ENCODE data around the gene ATP4A. TPM values are rescaled to one million over a fixed set of nuclear protein-coding genes. Genes with fewer than 3 reads are reported as not detected.
"Not testable (repeated sequence)": the region's sequence is repeated elsewhere in the genome, so short reads cannot be mapped to it uniquely, and the experiment has no call there.

The ATP4A gene
- total RNA-seq, 1 donor from 2014 or later = 0.32 TPM

DNA sequence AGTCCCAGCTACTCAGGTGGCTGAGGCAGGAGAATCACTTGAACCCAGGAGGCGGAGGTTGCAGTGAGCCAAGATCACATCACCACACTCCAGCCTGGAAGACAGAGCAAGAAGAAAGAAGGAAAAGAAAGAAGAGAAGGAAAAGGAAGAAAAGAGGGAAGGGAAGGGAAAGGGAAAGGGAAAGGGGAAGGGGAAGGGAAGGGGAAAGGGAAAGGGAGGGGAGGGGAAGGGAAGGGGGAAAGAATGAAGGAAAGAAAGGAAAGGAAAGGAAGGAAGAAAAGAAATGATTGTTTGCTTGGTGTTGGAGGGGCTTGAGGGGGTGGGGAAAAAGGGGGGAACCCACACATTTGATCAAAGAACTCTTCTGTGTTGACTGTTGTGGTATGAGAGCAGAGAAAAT is 32.5 kb upstream of the ATP4A start:
- Mint-ChIP-seq H3K4me1 (ENCODE audit: low read depth, unreplicated experiment) (no peaks in the 10 kb centered on the region), H3K9me3 (ENCODE audit: unreplicated experiment) (peaks cover 2% of the 10 kb centered on the region), H3K4me3 (ENCODE audit: unreplicated experiment) (no peak overlapping the region), H3K27me3 (ENCODE audit: unreplicated experiment) (no peaks in the 10 kb centered on the region), H3K27ac (ENCODE audit: unreplicated experiment) (no peak overlapping the region), H3K36me3 (ENCODE audit: unreplicated experiment) (no peaks in the 10 kb centered on the region)
- DNase-seq = no peak
- TF ChIP-seq, protein P1, sequence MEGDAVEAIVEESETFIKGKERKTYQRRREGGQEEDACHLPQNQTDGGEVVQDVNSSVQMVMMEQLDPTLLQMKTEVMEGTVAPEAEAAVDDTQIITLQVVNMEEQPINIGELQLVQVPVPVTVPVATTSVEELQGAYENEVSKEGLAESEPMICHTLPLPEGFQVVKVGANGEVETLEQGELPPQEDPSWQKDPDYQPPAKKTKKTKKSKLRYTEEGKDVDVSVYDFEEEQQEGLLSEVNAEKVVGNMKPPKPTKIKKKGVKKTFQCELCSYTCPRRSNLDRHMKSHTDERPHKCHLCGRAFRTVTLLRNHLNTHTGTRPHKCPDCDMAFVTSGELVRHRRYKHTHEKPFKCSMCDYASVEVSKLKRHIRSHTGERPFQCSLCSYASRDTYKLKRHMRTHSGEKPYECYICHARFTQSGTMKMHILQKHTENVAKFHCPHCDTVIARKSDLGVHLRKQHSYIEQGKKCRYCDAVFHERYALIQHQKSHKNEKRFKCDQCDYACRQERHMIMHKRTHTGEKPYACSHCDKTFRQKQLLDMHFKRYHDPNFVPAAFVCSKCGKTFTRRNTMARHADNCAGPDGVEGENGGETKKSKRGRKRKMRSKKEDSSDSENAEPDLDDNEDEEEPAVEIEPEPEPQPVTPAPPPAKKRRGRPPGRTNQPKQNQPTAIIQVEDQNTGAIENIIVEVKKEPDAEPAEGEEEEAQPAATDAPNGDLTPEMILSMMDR (IDR thresholded peaks at IDR 0.05; ENCODE audit: partially characterized antibody, unreplicated experiment) = no peak

GRCh38 chr19:35595026-35595425 is 31.6 kb upstream of the ATP4A start:
- not testable (repeated sequence) for H3K4me3 Mint-ChIP-seq (ENCODE audit: unreplicated experiment); H3K9me3 Mint-ChIP-seq (ENCODE audit: unreplicated experiment); H3K27ac Mint-ChIP-seq (ENCODE audit: unreplicated experiment); H3K27me3 Mint-ChIP-seq (ENCODE audit: unreplicated experiment); H3K36me3 Mint-ChIP-seq (ENCODE audit: unreplicated experiment); H3K4me1 Mint-ChIP-seq (ENCODE audit: low read depth, unreplicated experiment); DNase-seq

GRCh38 chr19:35592226-35592625 is 28.8 kb upstream of the ATP4A start:
- no peaks in the 10 kb centered on the region for H3K36me3 Mint-ChIP-seq (ENCODE audit: unreplicated experiment)
- DNase-seq = peak; percentile 19
- TF ChIP-seq, protein P1 (IDR thresholded peaks at IDR 0.05; ENCODE audit: partially characterized antibody, unreplicated experiment) = peak; percentile 15
- H3K9me3 Mint-ChIP-seq (ENCODE audit: unreplicated experiment) = peaks cover 2% of the 10 kb centered on the region
- H3K4me1 Mint-ChIP-seq (ENCODE audit: low read depth, unreplicated experiment) = no peaks in the 10 kb centered on the region
- no peak overlapping the region for H3K4me3 Mint-ChIP-seq (ENCODE audit: unreplicated experiment)
- peaks cover 2% of the 10 kb centered on the region for H3K27me3 Mint-ChIP-seq (ENCODE audit: unreplicated experiment)
- no peak overlapping the region for H3K27ac Mint-ChIP-seq (ENCODE audit: unreplicated experiment)

DNA sequence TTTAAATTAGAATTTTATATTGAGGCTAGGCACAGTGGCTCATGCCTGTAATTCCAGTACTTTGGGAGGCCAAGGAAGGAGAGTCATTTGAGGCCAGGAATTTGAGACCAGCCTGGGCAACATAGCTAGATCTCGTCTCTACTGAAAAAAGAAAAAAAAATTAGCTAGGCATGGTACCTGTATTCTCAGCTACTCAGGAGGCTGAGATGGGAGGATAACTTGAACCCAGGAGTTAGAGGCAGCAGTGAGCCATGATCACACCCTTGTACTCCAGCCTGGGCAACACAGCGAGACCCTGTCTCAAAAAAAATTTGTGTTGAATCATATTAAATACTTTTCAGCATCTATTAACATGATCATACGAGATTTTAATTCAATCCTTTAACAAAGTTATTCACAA is 27.4 kb upstream of the ATP4A start:
- Mint-ChIP-seq H3K27ac (ENCODE audit: unreplicated experiment) (no peak overlapping the region), H3K4me3 (ENCODE audit: unreplicated experiment) (no peak overlapping the region), H3K9me3 (ENCODE audit: unreplicated experiment) (no peaks in the 10 kb centered on the region), H3K36me3 (ENCODE audit: unreplicated experiment) (no peaks in the 10 kb centered on the region), H3K4me1 (ENCODE audit: low read depth, unreplicated experiment) (no peaks in the 10 kb centered on the region), H3K27me3 (ENCODE audit: unreplicated experiment) (peaks cover 2% of the 10 kb centered on the region)
- no peak for DNase-seq
- TF ChIP-seq, protein P1 (IDR thresholded peaks at IDR 0.05; ENCODE audit: partially characterized antibody, unreplicated experiment) = no peak

DNA sequence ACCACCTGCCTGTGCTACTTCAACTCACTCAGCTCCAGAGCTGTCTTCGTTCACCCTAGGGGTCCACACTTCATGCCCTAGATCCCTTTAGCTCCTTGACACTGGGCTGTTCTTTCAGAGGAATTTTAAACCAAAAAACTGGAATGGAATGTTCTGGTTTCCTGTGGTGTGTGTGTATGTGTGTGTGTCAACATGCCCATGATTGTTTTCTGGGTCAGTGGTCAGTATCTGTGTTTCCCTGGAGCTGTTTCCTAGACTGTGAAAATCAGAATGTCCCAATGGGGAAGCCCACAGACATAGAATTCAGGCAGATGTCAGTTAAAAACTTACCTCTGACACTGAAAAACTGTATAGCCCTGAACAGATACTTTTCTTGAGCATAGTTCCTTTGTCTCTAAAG is 23.9 kb upstream of the ATP4A start:
- Mint-ChIP-seq H3K9me3 (ENCODE audit: unreplicated experiment) (no peaks in the 10 kb centered on the region), H3K36me3 (ENCODE audit: unreplicated experiment) (no peaks in the 10 kb centered on the region), H3K27me3 (ENCODE audit: unreplicated experiment) (peaks cover 2% of the 10 kb centered on the region), H3K4me1 (ENCODE audit: low read depth, unreplicated experiment) (no peaks in the 10 kb centered on the region), H3K4me3 (ENCODE audit: unreplicated experiment) (no peak overlapping the region), H3K27ac (ENCODE audit: unreplicated experiment) (no peak overlapping the region)
- DNase-seq = no peak
- TF ChIP-seq, protein P1 (IDR thresholded peaks at IDR 0.05; ENCODE audit: partially characterized antibody, unreplicated experiment) = no peak

DNA sequence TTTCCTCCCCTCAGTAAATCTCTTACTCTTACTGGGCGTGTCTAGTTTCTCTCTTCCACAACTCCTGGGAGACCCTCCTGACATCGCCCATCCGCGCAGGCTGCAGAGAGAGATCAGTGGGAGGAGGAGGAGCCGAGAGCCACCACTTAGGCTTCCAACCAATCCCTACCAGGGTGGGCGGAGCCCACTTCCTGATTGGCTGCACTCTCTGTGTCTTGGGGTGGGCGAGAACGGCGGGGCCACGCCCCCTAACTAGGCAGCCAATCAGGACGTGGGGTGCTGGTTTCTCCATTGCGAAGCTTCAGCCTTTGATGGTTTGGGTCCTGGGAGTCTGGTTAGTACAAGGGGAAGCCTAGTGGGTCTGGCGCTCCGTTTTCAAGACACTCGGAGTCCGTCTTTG is 22.4 kb upstream of the ATP4A start, which contains the start of gene PMIS2:
TSS of gene PMIS2 (plus strand) at position 326 of the 400 bp plus-strand sequence. CDS start 87 bp downstream, outside the sequence.
- Mint-ChIP-seq H3K27ac (ENCODE audit: unreplicated experiment) (no peak within 1 kb of the TSS), H3K4me1 (ENCODE audit: low read depth, unreplicated experiment) (no peaks in the 10 kb centered on the region)
- no peak for DNase-seq

More for the DNA sequence above, 22.4 kb upstream of the ATP4A start, which contains the start of gene PMIS2:
- H3K36me3 Mint-ChIP-seq (ENCODE audit: unreplicated experiment) = no peaks in the 10 kb centered on the region
- H3K27me3 Mint-ChIP-seq (ENCODE audit: unreplicated experiment) = peaks cover 3% of the 10 kb centered on the region
- H3K4me3 Mint-ChIP-seq (ENCODE audit: unreplicated experiment) = no peak within 1 kb of the TSS
- H3K9me3 Mint-ChIP-seq (ENCODE audit: unreplicated experiment) = no peaks in the 10 kb centered on the region
- TF ChIP-seq, protein P1 (IDR thresholded peaks at IDR 0.05; ENCODE audit: partially characterized antibody, unreplicated experiment) = no peak

All from glutamatergic neuron (in vitro differentiated cells).